ENCODE data around the gene SSTR4.

- no peak for TF ChIP-seq REST (IDR thresholded peaks at IDR 0.05)
- no peak for TF ChIP-seq NR2F2 (IDR thresholded peaks at IDR 0.05)
- no peak for TF ChIP-seq CTCF (IDR thresholded peaks at IDR 0.05; ENCODE audit: low read depth, low read length, missing input control)
Measured at GRCh38 chr20:23018432-23018831, 16.7 kb upstream of the SSTR4 start.

Measured in liver (tissue), 3 donors.